Subcutaneous adipose tissue (tissue), 4 donors: ENCODE results near the gene GPX3. TPM values are rescaled to one million over a fixed set of nuclear protein-coding genes. Genes with fewer than 3 reads are reported as not detected.

Experiments
- CTCF ChIP-seq: fragments of 450-650 bp; IDR thresholded peaks from one replicate; pipeline ENCODE4 v1.5.1; 2016; ENCODE audit warnings: low read depth, mild to moderate bottlenecking, control low read depth, antibody characterized with exemption, moderate library complexity
- total RNA-seq, 4 donors: library from RNA; depleted of rRNA; stranded (reverse); fragments of >200 nt; gene quantifications; one replicate each; pipeline ENCODE4 v1.1.0, GENCODE V29; 2016

The GPX3 gene
- total RNA-seq, 4 donors from 2014 or later = 5,163 to 10,140 (median 6,795) TPM

DNA sequence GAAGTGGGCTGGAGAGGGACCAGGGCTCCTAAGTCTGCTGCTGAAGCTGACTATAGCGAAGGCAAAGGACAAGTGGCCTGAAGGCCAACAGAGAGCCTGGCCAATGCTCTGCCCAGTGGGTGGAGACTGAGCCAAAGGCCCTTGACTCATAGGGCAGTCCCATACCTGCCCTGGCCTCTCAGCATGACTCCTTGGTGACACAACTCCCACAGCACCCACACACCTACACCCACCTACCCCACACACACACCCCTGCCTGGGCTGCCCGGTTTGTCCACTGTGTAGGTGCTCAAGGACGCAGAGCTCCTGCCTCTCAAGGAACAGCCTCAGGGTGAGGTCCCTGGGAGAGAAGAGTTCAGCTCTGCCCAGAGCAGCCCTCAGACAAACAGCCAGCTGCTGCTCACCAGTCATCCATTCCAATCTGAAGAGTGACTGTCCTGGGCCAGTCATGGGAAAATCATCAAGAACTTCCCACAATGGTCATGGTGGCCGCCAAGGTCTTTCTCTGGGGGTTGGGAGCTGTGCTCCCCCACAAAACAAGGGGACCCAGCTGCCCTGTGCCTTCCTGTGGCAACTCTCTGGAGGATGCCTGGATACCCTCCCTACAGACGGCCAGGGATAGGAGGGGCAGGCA, 55.4 kb downstream of the GPX3 start:
- no peak for TF ChIP-seq CTCF

DNA sequence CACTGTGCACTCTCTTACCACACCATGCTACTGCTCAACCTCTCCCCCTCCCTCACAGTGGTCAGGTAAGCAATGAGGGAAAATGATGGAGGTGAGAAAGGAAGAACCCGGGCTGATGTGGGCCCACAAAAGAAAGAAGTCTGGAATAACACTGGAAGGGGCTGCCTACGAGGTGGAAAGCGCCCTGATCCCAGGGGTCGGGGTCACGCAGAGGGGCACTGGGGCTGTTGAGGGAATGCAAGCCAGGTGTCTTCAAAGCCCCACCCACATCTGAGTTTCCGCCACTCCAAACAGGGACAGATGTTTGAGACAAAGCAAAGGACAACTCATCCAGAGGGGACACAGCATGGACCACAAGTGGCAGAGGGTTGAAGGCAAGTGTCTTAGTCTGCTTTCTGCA, 56.2 kb downstream of the GPX3 start:
- no peak for TF ChIP-seq CTCF

DNA sequence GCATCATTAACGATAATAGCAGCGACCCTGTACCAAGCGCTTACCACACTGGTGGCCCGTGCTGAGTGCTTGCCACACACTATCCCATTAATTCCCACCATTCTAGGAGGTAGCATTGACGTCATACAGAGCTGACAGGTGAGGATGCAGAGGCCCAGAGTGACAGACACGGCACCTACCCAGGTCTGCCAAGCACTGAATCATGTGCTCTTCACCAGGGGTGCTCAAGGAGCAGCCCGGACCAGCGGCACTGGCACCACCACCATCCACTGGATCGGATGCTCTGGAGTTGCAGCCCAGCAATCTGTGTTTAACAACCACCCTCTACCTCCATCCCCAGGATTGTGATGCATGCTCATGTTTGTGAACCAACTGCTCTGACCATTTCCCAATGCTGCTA, 57.0 kb downstream of the GPX3 start:
- TF ChIP-seq CTCF = no peak

- no peak for TF ChIP-seq CTCF
These were observed 57.6 kb downstream of the GPX3 start for GRCh38 chr5:151077967-151078366.

Other genes with a start within 250 kb of the GPX3 start
- gene SMIM3, start 241.8 kb upstream of the GPX3 start, total RNA-seq = 100 to 1,000 TPM; 143 to 221 (median 188) TPM
- under 1 TPM in 2 of 4 donors, not detected in 2; 0.44 to 0.98 TPM for gene IRGM, start 174.1 kb upstream of the GPX3 start, total RNA-seq
- 1 to 10 TPM; 2.4 to 4.9 (median 3.5) TPM for gene ZNF300, start 115.6 kb upstream of the GPX3 start, total RNA-seq
- 100 to 1,000 TPM in 3 of 4 donors, 10 to 100 TPM in 1; 97.1 to 376 (median 190) TPM for gene TNIP1, start 60.4 kb downstream of the GPX3 start, total RNA-seq
- 100 to 1,000 TPM; 267 to 470 (median 382) TPM for gene ANXA6, start 137.2 kb downstream of the GPX3 start, total RNA-seq
- gene CCDC69, start 203.5 kb downstream of the GPX3 start, total RNA-seq = 100 to 1,000 TPM; 189 to 307 (median 243) TPM
- gene GM2A, start 232.6 kb downstream of the GPX3 start, total RNA-seq = 100 to 1,000 TPM in 1 of 4 donors, 10 to 100 TPM in 3; 22.6 to 159 (median 34.0) TPM